ENCODE results near the gene HACD3.
A peak's percentile ranks its signal among the peaks of the same experiment; 100 is the strongest.
"Not testable (repeated sequence)": the region's sequence is repeated elsewhere in the genome, so short reads cannot be mapped to it uniquely, and the experiment has no call there.

The HACD3 gene

DNA sequence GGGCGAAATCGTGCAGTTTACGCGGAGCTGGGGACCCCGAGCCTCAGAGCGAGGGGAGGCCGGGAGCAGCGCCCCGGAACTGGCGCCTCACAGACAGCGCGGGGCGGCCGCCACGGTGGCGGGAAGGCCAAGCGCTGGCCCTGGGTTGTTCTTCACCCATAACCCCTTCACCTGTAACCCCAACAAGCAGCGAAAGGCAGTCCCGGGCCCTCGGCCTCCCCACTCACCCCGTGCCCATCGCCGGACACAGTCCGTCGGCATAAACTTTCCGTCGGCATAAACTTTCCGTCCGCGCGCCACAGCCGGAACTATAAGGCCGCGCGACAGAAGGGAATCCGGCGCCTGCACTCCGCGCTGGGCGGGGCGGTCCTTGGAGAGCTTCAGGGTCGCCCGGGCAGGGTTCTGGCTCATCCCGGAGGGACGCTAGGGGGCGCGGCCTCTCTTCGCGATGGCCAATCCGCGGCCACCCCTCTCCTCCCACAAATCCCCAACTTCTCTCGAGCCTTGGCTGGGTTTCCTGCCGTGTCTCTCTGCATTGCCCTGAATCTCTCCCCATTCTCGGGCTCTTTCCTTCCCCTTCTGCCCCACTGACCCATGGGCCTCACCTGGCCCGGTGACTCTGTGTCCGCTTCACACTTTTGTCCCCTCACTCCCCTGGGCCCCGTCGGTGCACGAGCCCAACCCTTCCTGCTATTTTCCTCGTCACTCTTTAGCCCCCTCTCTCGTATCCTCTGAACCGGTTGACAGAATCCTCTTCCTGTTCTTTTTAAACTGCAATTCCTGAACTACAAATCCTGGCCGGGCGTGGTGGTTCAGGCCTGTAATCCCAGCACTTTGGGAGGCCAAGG is 80.8 kb downstream of the HACD3 start, which contains the start of gene INTS14:
Gene INTS14 (minus strand): TSS at position 261 of the 848 bp plus-strand sequence. CDS start 3,751 bp downstream, outside the sequence.
- peak; percentile 97 for DNase-seq

GRCh38 chr15:65611888-65612615 is 81.8 kb downstream of the HACD3 start:
- no peak for DNase-seq

DNA sequence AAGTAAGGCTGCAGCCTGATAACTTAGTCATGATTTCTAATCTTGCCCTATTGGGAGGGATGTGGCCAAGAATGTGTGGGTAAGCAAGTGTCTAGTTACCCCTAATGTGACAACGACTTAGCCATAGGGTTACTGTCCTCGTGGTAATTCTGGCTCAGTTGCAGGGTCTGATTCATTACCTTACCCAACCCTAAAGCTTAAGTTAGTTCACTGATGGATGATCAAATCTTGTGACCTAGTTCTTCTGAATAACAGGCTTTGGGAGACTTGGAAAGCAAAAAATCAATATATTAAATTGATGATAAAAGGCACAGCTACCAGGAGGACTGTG is 82.3 kb downstream of the HACD3 start:
- DNase-seq: no peak

GRCh38 chr15:65612949-65613744 is 82.9 kb downstream of the HACD3 start:
- no peak for DNase-seq

DNA sequence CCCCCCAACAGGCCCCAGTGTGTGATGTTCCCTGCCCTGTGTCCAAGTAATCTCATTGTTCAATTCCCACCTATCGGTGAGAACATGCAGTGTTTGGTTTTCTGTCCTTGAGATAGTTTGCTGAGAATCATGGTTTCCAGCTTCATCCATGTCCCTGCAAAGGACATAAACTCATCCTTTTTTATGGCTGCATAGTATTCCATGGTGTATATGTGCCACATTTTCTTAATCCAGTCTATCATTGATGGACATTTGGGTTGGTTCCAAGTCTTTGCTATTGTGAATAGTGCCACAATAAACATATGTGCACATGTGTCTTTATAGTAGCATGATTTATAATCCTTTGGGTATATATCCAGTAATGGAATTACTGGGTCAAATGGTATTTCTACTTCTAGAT is 85.6 kb downstream of the HACD3 start:
- not testable (repeated sequence) for DNase-seq

GRCh38 chr15:65618560-65619109 is 88.4 kb downstream of the HACD3 start:
- DNase-seq: no peak

- no peak for DNase-seq
Measured at GRCh38 chr15:65619626-65620290, 89.5 kb downstream of the HACD3 start.

- no peak for DNase-seq
Measured at GRCh38 chr15:65620833-65621232, 90.6 kb downstream of the HACD3 start.

GRCh38 chr15:65621638-65622037 is 91.4 kb downstream of the HACD3 start, which contains the start of gene SLC24A1:
SLC24A1 (plus strand) TSS chr15:65621938; CDS start chr15:65624081, 2,143 bp downstream.
- no peak for DNase-seq

GRCh38 chr15:65623103-65623502 is 92.8 kb downstream of the HACD3 start:
- no peak for DNase-seq

GRCh38 chr15:65626856-65627255 is 96.6 kb downstream of the HACD3 start:
- no peak for DNase-seq
